HL-60 (cell line): Measurements from ENCODE around the gene PAQR9.

Experiments used
- POLR2AphosphoS5 ChIP-seq: IDR thresholded peaks from 2 replicates; pipeline ENCODE4 v1.6.1; 2012; ENCODE audit warnings: low read depth
- TF ChIP-seq, protein P1 (sequence below): IDR thresholded peaks from one replicate; pipeline ENCODE4 v1.5.1; 2011; ENCODE audit warnings: low read length, control low read depth, inconsistent platforms; ENCODE audit not compliant: insufficient read depth

GRCh38 chr3:142934887-142935269 lies 28.6 kb downstream of the PAQR9 start:
- TF ChIP-seq POLR2AphosphoS5 = no peak
- TF ChIP-seq, protein P1, sequence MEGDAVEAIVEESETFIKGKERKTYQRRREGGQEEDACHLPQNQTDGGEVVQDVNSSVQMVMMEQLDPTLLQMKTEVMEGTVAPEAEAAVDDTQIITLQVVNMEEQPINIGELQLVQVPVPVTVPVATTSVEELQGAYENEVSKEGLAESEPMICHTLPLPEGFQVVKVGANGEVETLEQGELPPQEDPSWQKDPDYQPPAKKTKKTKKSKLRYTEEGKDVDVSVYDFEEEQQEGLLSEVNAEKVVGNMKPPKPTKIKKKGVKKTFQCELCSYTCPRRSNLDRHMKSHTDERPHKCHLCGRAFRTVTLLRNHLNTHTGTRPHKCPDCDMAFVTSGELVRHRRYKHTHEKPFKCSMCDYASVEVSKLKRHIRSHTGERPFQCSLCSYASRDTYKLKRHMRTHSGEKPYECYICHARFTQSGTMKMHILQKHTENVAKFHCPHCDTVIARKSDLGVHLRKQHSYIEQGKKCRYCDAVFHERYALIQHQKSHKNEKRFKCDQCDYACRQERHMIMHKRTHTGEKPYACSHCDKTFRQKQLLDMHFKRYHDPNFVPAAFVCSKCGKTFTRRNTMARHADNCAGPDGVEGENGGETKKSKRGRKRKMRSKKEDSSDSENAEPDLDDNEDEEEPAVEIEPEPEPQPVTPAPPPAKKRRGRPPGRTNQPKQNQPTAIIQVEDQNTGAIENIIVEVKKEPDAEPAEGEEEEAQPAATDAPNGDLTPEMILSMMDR = no peak
